PFSK-1 (cell line): Measurements from ENCODE around the gene TEDC2.

ENCODE experiments used
- POLR2AphosphoS5 ChIP-seq: IDR thresholded peaks from 2 replicates; pipeline ENCODE4 v1.6.1; 2012; ENCODE audit warnings: low read depth, mild to moderate bottlenecking, control low read depth, low read length, moderate library complexity
- SIN3A ChIP-seq: IDR thresholded peaks from 2 replicates; pipeline ENCODE4 v1.6.1; 2012; ENCODE audit warnings: mild to moderate bottlenecking, low read length, moderate library complexity, borderline replicate concordance; ENCODE audit not compliant: insufficient read depth
- TAF1 ChIP-seq: IDR thresholded peaks from 2 replicates; pipeline ENCODE4 v1.6.1; 2012; ENCODE audit warnings: low read length, control low read depth, borderline replicate concordance; ENCODE audit not compliant: insufficient read depth
- TF ChIP-seq, protein P1 (sequence below), 2 experiments: IDR thresholded peaks; 2 replicates each; pipeline versions ENCODE4 v1.6.1 to v1.8.0; 2011 to 2012; ENCODE audit warnings: low read depth in 2 of 2, low read length in 2 of 2, control low read depth in 1 of 2, inconsistent platforms in 1 of 2, mild to moderate bottlenecking in 1 of 2, moderate library complexity in 1 of 2; ENCODE audit not compliant: insufficient read depth in 1 of 2

DNA sequence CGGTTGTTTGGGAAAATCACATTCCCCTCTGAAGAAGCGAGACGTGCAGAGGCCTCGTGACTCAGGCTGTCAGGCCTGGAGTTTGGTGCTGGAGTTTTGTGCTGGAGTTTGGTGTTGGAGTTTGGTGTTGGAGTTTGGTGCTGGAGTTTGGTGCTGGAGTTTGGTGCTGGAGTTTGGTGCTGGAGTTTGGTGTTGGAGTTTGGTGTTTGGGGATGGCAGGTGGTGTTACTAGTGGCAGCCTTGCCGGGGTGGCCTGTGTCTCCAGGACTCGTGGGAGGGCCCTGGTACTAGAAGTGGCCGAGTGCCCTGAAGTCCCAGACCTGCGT, 27.6 kb downstream of the TEDC2 start:
- TF ChIP-seq TAF1 (no peak), POLR2AphosphoS5 (no peak), SIN3A (no peak)
- TF ChIP-seq, protein P1, sequence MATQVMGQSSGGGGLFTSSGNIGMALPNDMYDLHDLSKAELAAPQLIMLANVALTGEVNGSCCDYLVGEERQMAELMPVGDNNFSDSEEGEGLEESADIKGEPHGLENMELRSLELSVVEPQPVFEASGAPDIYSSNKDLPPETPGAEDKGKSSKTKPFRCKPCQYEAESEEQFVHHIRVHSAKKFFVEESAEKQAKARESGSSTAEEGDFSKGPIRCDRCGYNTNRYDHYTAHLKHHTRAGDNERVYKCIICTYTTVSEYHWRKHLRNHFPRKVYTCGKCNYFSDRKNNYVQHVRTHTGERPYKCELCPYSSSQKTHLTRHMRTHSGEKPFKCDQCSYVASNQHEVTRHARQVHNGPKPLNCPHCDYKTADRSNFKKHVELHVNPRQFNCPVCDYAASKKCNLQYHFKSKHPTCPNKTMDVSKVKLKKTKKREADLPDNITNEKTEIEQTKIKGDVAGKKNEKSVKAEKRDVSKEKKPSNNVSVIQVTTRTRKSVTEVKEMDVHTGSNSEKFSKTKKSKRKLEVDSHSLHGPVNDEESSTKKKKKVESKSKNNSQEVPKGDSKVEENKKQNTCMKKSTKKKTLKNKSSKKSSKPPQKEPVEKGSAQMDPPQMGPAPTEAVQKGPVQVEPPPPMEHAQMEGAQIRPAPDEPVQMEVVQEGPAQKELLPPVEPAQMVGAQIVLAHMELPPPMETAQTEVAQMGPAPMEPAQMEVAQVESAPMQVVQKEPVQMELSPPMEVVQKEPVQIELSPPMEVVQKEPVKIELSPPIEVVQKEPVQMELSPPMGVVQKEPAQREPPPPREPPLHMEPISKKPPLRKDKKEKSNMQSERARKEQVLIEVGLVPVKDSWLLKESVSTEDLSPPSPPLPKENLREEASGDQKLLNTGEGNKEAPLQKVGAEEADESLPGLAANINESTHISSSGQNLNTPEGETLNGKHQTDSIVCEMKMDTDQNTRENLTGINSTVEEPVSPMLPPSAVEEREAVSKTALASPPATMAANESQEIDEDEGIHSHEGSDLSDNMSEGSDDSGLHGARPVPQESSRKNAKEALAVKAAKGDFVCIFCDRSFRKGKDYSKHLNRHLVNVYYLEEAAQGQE (IDR thresholded peaks at IDR 0.05; ENCODE audit: insufficient read depth in 1 of 2, low read depth in 2 of 2, low read length in 2 of 2), result no peak
